Small intestine (tissue), 7 donors: Measurements from ENCODE around the gene VWDE. TPM values are rescaled to one million over a fixed set of nuclear protein-coding genes. Genes with fewer than 3 reads are reported as not detected.
"Not testable (repeated sequence)": the region's sequence is repeated elsewhere in the genome, so short reads cannot be mapped to it uniquely, and the experiment has no call there.

Experiments
- DNase-seq, 2 donors: peaks; one replicate each; pipeline versions ENCODE4 v3.0.0 to v3.0.0-alpha.2; 2013
- FAIRE-seq: peaks from 2 replicates; lab custom pipeline; 2012; peaks lifted over from hg19 to GRCh38; lab: Jason Lieb, UNC
- H3K27ac ChIP-seq, 3 donors: one replicate each; pipeline ENCODE4 v1.5.1; 2013; ENCODE audit warnings: low read length in 2 of 3, mild to moderate bottlenecking in 2 of 3, control low read depth in 1 of 3, inconsistent platforms in 1 of 3, low read depth in 1 of 3, moderate library complexity in 1 of 3
- H3K27me3 ChIP-seq, 3 donors: one replicate each; pipeline ENCODE4 v1.6.1; 2013; ENCODE audit warnings: low read length in 3 of 3, inconsistent platforms in 1 of 3; ENCODE audit not compliant: control insufficient read depth in 3 of 3, insufficient read depth in 3 of 3
- H3K36me3 ChIP-seq, 3 donors: one replicate each; pipeline ENCODE4 v1.6.1; 2013; ENCODE audit warnings: low read length in 3 of 3, inconsistent platforms in 1 of 3, low read depth in 1 of 3, mild to moderate bottlenecking in 1 of 3, moderate library complexity in 1 of 3; ENCODE audit not compliant: control insufficient read depth in 3 of 3, insufficient read depth in 2 of 3
- H3K4me1 ChIP-seq, 3 donors: one replicate each; pipeline ENCODE4 v1.6.1; 2013; ENCODE audit warnings: low read length in 2 of 3, inconsistent platforms in 1 of 3, low read depth in 1 of 3, mild to moderate bottlenecking in 1 of 3, moderate library complexity in 1 of 3; ENCODE audit not compliant: control insufficient read depth in 3 of 3, insufficient read depth in 2 of 3
- H3K4me3 ChIP-seq, 3 donors: one replicate each; pipeline ENCODE4 v1.5.1; 2013; ENCODE audit warnings: low read length in 3 of 3, control low read depth in 1 of 3, inconsistent platforms in 1 of 3, low read depth in 1 of 3, mild to moderate bottlenecking in 1 of 3, moderate library complexity in 1 of 3
- H3K9me3 ChIP-seq, 2 donors: one replicate each; pipeline ENCODE4 v1.6.1; 2013; ENCODE audit warnings: low read depth in 1 of 2, low read length in 1 of 2; ENCODE audit not compliant: control insufficient read depth in 2 of 2, insufficient read depth in 1 of 2
- WGBS, 3 donors: extraction: QIAGEN DNeasy Blood & Tissue Kit; methylation state at CpG; one replicate each; pipeline ENCODE4 v1.1.7; 2013; 5-methylcytosine and 5-hydroxymethylcytosine counted together
- polyA plus RNA-seq, 4 donors: library from polyadenylated mRNA; stranded (reverse) in 3 of 4; unstranded in 1 of 4; fragments of 200-250 nt in 3 of 4; fragments of 120-200 nt in 1 of 4; gene quantifications; one replicate each; pipeline versions ENCODE4 v1.2.1 to v1.2.3, GENCODE V29; 2013
- donor health status: healthy with polysubstance abuse.
- donor health status: control.
- donor health status: control.
- donor health status: Bipolar disorder and iron deficiency.
- donor health status: healthy.

The VWDE gene
- polyA plus RNA-seq, 4 donors: 0.01 to 0.35 TPM; not detected in 2

DNA sequence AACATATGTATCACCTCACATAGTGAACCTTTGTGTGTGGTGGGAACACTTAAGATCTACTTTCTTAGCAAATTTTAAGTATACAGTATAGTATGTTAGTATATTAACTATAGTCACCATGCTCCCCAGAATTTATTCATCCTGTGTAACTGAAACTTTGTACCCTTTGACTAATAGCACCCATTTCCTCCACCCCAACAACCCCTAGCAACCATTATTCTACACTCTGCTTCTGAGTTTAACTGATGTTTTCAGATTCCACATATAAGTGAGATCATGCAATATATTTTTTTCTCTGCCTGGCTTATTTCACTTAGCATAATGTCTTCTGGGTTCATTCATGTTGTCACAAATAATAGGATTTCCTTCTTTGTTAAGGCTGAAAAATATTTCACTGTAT is 6.9 kb upstream of the VWDE start:
- Histone ChIP-seq H3K4me1 (no peaks in the 10 kb centered on the region), H3K36me3 (no peaks in the 10 kb centered on the region), H3K9me3 (no peaks in the 10 kb centered on the region), H3K27me3 (no peaks in the 10 kb centered on the region), H3K27ac (no peak overlapping the region), H3K4me3 (no peak overlapping the region)
- no peak for DNase-seq
- no peak for FAIRE-seq

DNA sequence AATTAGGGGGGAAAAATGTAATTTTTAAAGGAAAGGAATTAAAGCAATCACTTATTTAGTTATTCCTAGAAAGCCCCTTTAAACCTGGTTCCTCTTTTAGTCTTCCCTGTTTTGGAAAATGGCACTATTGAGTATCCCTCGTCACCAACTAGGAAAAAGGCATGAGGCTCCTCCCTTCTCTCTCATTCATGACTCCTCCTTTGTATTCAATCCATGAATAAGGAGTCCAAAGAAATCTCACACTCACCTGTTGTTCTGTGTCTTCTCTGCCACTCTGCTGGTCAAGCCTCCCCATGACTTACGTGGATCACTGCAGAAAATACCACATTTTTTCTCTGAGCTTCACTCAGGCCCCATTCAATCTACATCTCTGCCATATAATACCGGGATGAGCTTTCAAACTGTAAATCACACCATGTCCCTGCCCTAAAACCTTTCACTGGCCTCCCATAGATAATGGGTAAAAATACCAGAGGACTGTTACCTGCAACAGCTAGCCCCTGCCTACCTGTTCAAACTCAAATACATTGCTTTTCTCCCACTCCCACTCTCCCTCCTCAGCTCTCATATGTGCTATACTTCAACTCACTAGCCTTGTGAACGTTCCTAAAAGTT is 5.5 kb upstream of the VWDE start:
- H3K9me3 ChIP-seq: no peaks in the 10 kb centered on the region
- no peak for DNase-seq
- no peak overlapping the region for H3K4me3 ChIP-seq
- H3K4me1 ChIP-seq: no peaks in the 10 kb centered on the region
- no peak overlapping the region for H3K27ac ChIP-seq
- peaks cover 0 to 3% (median 2%) of the 10 kb centered on the region in 3 donors for H3K27me3 ChIP-seq
- FAIRE-seq: no peak
- 63 to 71% (median 67%) methylated on average over 4 of the region's 4 CpGs for WGBS, 3 donors
- H3K36me3 ChIP-seq: no peaks in the 10 kb centered on the region

DNA sequence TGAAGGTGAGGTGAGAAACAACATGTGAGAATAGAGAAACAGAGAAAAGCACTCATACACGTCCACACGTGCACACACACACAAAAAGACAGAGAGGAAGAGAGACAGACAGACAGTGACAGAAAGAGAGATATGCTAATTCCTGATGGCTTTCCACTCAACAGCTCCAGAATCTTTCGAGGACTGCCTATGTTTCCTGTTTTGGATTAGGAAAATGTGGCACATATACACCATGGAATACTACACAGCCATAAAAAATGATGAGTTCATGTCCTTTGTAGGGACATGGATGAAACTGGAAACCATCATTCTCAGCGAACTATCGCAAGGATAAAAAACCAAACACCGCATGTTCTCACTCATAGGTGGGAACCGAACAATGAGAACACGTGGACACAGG is 4.0 kb upstream of the VWDE start:
- not testable (repeated sequence) for DNase-seq, H3K4me1 ChIP-seq, H3K4me3 ChIP-seq, FAIRE-seq, H3K36me3 ChIP-seq, H3K9me3 ChIP-seq, H3K27ac ChIP-seq
- H3K27me3 ChIP-seq: peaks cover 0 to 15% (median 2%) of the 10 kb centered on the region in 3 donors
- WGBS, 3 donors: 86 to 97% (median 91%) methylated on average over 8 of the region's 8 CpGs

DNA sequence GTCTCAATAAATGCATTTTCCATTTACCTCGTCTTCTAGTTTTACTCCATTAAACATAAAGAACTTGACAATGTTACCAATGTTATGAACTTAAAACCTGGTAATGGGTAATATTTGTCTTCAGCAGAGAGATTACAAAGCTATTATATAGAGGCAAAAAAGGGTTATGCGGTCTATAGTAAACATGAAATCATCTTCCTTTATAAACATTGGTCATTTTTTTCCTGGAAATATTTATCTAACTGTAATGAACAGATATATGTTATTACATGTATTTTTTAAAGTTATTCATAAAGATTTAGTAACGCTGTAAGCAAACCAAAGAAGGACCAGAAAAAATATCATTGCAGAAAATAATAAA is 1.3 kb downstream of the VWDE start:
- H3K9me3 ChIP-seq: no peaks in the 10 kb centered on the region
- FAIRE-seq: no peak
- no peak overlapping the region for H3K27ac ChIP-seq
- 64 to 74% (median 70%) methylated on average over 3 of the region's 3 CpGs for WGBS, 3 donors
- no peaks in the 10 kb centered on the region for H3K36me3 ChIP-seq
- no peak for DNase-seq
- no peak overlapping the region for H3K4me3 ChIP-seq
- peaks cover 0 to 15% (median 2%) of the 10 kb centered on the region in 3 donors for H3K27me3 ChIP-seq
- H3K4me1 ChIP-seq: no peaks in the 10 kb centered on the region

DNA sequence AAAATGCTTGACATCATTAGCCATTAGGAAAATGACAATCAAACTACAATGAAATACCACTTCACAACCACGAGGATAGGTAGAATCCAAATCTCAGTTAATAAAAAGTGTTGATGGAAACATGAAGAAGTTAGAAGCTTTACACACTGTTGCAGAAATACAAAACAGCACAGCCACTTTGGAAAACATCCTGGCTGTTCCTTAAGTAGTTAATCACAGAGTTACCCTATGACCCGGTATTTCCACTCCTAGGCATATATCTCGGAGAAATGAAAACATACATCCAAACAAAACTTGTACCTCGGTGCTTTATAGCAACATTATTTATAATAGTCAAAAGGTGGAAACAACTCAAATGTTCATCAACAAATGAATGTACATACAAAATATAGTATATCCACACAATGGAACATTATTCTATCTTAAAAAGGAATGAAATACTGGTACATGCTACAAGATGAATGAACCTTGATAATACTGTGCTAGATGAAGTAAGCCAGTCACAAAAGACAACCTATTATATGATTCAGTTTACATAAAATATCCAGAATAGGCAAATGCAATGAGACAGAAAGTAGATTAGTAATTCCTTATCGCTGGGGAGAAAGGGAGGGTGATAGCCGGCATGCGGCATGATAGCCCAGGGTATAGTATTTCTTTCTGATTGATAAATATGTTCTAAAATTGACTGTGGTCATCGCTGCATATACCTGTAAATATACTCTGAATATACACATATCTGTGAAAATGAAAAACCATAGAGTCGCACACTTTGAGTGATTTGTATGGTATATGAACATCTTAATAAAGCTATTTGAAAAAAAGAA is 1.9 kb downstream of the VWDE start:
- no peaks in the 10 kb centered on the region for H3K4me1 ChIP-seq
- H3K9me3 ChIP-seq: no peaks in the 10 kb centered on the region
- no peaks in the 10 kb centered on the region for H3K36me3 ChIP-seq
- no peak for DNase-seq
- peaks cover 0 to 15% (median 2%) of the 10 kb centered on the region in 3 donors for H3K27me3 ChIP-seq
- WGBS, 3 donors: 66 to 78% (median 68%) methylated on average over 9 of the region's 9 CpGs
- no peak overlapping the region for H3K27ac ChIP-seq
- H3K4me3 ChIP-seq: no peak overlapping the region
- FAIRE-seq: no peak

DNA sequence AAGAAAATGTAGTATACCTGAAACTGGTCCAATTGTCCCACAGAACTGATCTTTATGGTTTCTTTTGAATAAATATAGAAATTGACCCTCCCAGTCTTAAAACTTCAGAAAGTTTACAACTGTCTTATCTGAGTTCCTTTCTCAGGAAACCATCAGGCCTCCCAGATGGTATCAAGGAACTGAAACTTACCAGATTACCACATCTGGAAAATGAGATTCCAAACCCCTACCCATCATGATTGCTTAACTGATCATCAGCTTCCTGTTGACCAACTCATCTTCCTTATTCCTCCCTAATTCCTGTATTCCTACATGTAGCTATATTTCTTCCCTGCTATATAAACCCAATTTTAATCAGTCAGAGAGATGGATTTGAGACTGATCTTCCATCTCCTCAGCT is 5.5 kb downstream of the VWDE start:
- no peak overlapping the region for H3K4me3 ChIP-seq
- no peaks in the 10 kb centered on the region for H3K4me1 ChIP-seq
- FAIRE-seq (no peak), DNase-seq (no peak)
- no peaks in the 10 kb centered on the region for H3K9me3 ChIP-seq
- no peak overlapping the region for H3K27ac ChIP-seq
- H3K27me3 ChIP-seq: peaks cover 0 to 1% (median 0%) of the 10 kb centered on the region in 3 donors
- no peaks in the 10 kb centered on the region for H3K36me3 ChIP-seq

DNA sequence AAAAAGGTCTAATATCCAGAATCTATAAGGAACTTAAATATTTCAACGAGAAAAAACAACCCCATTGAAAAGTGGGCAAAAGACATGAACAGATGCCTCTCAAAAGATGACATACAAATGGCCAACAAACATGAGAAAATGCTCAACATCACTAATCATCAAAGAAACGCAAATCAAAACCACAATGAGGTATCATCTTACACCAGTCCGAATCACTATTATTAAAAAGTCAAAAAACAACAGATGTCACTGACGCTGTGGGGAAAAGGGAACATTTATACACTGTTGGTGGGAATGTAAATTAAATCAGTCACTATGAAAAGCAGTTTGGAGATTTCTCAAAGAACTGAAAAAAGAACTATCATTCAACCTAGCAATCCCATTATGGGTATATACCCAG is 6.0 kb downstream of the VWDE start:
- H3K27me3 ChIP-seq: no peaks in the 10 kb centered on the region
- H3K27ac ChIP-seq: no peak overlapping the region
- no peak for FAIRE-seq
- H3K36me3 ChIP-seq: no peaks in the 10 kb centered on the region
- H3K4me1 ChIP-seq: no peaks in the 10 kb centered on the region
- DNase-seq: no peak
- WGBS, 3 donors: 86 to 89% (median 89%) methylated on average over 4 of the region's 4 CpGs
- H3K9me3 ChIP-seq: no peaks in the 10 kb centered on the region
- H3K4me3 ChIP-seq: no peak overlapping the region

DNA sequence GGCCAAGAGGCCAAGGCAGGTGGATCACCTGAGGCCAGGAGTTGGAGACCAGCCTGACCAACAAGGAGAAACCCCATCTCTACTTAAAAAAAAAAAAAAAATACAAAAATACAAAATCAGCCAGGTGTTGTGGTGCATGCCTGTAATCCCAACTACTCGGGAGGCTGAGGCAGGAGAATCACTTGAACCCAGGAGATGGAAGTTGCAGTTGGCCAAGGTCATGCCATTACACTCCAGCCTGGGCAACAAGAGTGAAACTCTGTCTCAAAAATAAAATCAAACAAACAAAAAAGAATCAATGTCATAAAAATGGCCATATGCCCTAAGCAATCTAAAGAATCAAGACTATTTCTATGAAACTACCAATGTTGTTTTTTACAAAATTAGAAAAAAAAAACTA is 7.0 kb downstream of the VWDE start:
- FAIRE-seq, DNase-seq, H3K4me3 ChIP-seq, H3K4me1 ChIP-seq, H3K9me3 ChIP-seq, H3K36me3 ChIP-seq, H3K27me3 ChIP-seq, H3K27ac ChIP-seq: not testable (repeated sequence)
- 65 to 80% (median 70%) methylated on average over 1 of the region's 1 CpG for WGBS, 3 donors
